MM.1S (cell line): ENCODE data around the gene NGRN.

Experiments used
- DNase-seq: peaks from one replicate; pipeline ENCODE4 v3.0.0-alpha.2; 2015
- H2AFZ ChIP-seq: fragments of 300-600 bp; sonication (generic); 2 replicates; pipeline ENCODE4 v1.6.0; 2016; ENCODE audit warnings: antibody characterized with exemption, low read length
- H3F3A ChIP-seq: fragments of 300-600 bp; sonication (generic); 2 replicates; pipeline ENCODE4 v1.6.1; 2016; ENCODE audit warnings: mild to moderate bottlenecking, antibody characterized with exemption, low read length, moderate library complexity, mixed read lengths; ENCODE audit not compliant: insufficient read depth
- H3K27ac ChIP-seq: fragments of 300-600 bp; sonication (generic); 2 replicates; pipeline ENCODE4 v1.5.1; 2016; ENCODE audit warnings: mild to moderate bottlenecking, low read length
- H3K27me3 ChIP-seq: fragments of 300-600 bp; sonication (generic); replicated peaks from 2 replicates; pipeline ENCODE4 v1.6.0; 2016; ENCODE audit warnings: low read length; ENCODE audit not compliant: insufficient read depth
- H3K36me3 ChIP-seq: fragments of 300-600 bp; sonication (generic); replicated peaks from 2 replicates; pipeline ENCODE4 v1.6.1; 2016; ENCODE audit warnings: mild to moderate bottlenecking, low read length, mixed read lengths; ENCODE audit not compliant: insufficient read depth
- H3K4me1 ChIP-seq: fragments of 300-600 bp; sonication (generic); 2 replicates; pipeline ENCODE4 v1.6.1; 2016; ENCODE audit warnings: low read length, mixed read lengths
- H3K4me2 ChIP-seq: fragments of 300-600 bp; sonication (generic); 2 replicates; pipeline ENCODE4 v1.6.0; 2016; ENCODE audit warnings: low read depth, low read length
- H3K4me3 ChIP-seq: fragments of 300-600 bp; sonication (generic); 2 replicates; pipeline ENCODE4 v1.5.1; 2016; ENCODE audit warnings: low read length, mixed read lengths
- H3K79me2 ChIP-seq: fragments of 300-600 bp; sonication (generic); 2 replicates; pipeline ENCODE4 v1.6.1; 2016; ENCODE audit warnings: mixed run types, low read length, mixed read lengths
- H3K9ac ChIP-seq: fragments of 300-600 bp; sonication (generic); 2 replicates; pipeline ENCODE4 v1.6.1; 2016; ENCODE audit warnings: low read length, mixed read lengths
- H3K9me2 ChIP-seq: fragments of 300-600 bp; sonication (generic); replicated peaks from 2 replicates; pipeline ENCODE4 v1.6.1; 2016; ENCODE audit warnings: mild to moderate bottlenecking, low read length, mixed read lengths; ENCODE audit not compliant: insufficient read depth
- H3K9me3 ChIP-seq: fragments of 300-600 bp; sonication (generic); replicated peaks from 2 replicates; pipeline ENCODE4 v1.6.1; 2016; ENCODE audit warnings: mild to moderate bottlenecking, low read length, mixed read lengths; ENCODE audit not compliant: insufficient read depth
- H4K20me1 ChIP-seq: fragments of 300-600 bp; sonication (generic); 2 replicates; pipeline ENCODE4 v1.6.1; 2016; ENCODE audit warnings: mild to moderate bottlenecking, low read length, moderate library complexity, mixed read lengths; ENCODE audit not compliant: insufficient read depth
- EZH2 ChIP-seq: fragments of 300-600 bp; sonication (generic); optimal IDR thresholded peaks from 2 replicates; pipeline ENCODE3; 2017; ENCODE audit warnings: low read depth, mild to moderate bottlenecking, antibody characterized with exemption, low read length, mixed read lengths
- EZH2phosphoT487 ChIP-seq: fragments of 300-600 bp; sonication (generic); IDR thresholded peaks from 2 replicates; pipeline ENCODE4 v1.6.1; 2018; ENCODE audit warnings: antibody characterized with exemption, low read length
- TF ChIP-seq, protein P1 (sequence below): fragments of 300-600 bp; sonication (generic); IDR thresholded peaks from 2 replicates; pipeline ENCODE4 v1.5.1; 2016; ENCODE audit warnings: antibody characterized with exemption, low read length, mixed read lengths

Gene NGRN, protein sequence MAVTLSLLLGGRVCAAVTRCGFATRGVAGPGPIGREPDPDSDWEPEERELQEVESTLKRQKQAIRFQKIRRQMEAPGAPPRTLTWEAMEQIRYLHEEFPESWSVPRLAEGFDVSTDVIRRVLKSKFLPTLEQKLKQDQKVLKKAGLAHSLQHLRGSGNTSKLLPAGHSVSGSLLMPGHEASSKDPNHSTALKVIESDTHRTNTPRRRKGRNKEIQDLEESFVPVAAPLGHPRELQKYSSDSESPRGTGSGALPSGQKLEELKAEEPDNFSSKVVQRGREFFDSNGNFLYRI

DNA sequence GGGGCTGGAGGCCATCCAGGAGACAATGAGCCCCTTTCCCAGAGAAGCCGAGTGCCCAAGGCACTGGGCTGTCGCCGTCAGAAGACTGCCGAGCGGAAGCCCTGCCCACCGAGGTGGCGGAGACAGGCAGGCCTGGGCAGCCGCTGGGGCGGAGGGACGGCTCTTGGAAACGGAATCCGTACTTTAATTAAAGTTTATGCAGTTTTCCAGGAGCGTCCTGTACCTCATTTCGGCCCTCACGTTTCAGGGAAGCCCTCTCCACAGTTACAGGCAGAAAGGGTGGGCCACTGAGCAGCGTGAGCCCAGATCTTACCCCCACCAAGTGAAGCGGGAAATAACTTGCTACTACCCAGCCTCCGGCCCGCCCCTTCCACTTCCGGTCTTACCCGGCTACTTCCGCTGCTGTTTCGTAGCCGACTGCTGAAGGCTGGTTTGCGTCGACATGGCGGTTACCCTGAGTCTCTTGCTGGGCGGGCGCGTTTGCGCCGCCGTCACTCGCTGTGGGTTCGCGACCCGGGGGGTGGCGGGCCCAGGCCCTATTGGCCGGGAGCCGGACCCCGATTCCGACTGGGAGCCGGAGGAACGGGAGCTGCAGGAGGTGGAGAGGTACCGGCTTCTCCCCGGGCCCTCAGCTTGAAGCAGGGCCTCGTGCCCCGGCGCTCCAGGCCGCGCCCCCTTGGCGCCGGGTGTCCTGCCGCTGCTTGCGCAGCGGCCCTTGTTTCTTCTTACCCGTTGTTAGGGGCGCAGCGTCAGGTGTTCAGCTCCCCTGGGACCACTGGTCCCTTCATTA lies at the start of gene NGRN:
TSS of gene NGRN (plus strand) at position 402 of the 790 bp plus-strand sequence. CDS start at position 443, 41 bp downstream.
- TF ChIP-seq EZH2phosphoT487 (no peak), EZH2 (no peak)
- TF ChIP-seq, protein P1, sequence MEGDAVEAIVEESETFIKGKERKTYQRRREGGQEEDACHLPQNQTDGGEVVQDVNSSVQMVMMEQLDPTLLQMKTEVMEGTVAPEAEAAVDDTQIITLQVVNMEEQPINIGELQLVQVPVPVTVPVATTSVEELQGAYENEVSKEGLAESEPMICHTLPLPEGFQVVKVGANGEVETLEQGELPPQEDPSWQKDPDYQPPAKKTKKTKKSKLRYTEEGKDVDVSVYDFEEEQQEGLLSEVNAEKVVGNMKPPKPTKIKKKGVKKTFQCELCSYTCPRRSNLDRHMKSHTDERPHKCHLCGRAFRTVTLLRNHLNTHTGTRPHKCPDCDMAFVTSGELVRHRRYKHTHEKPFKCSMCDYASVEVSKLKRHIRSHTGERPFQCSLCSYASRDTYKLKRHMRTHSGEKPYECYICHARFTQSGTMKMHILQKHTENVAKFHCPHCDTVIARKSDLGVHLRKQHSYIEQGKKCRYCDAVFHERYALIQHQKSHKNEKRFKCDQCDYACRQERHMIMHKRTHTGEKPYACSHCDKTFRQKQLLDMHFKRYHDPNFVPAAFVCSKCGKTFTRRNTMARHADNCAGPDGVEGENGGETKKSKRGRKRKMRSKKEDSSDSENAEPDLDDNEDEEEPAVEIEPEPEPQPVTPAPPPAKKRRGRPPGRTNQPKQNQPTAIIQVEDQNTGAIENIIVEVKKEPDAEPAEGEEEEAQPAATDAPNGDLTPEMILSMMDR = no peak
- Histone ChIP-seq H4K20me1 (peaks cover 6% of the 10 kb centered on the region; the same call in 1 of the 2 replicates), H3K27ac (peak within 1 kb of the TSS; percentile 81), H2AFZ (peak within 1 kb of the TSS; percentile 88), H3K9ac (peak within 1 kb of the TSS; percentile 90), H3K79me2 (peaks cover 51% of the 10 kb centered on the region), H3F3A (0 out of 2 replicates have a peak, but pooled peaks cover 11% of the 10 kb centered on the region), H3K9me2 (no peaks in the 10 kb centered on the region), H3K9me3 (no peaks in the 10 kb centered on the region), H3K4me3 (peak within 1 kb of the TSS; percentile 84), H3K36me3 (no peaks in the 10 kb centered on the region), H3K4me1 (peaks cover 14% of the 10 kb centered on the region), H3K4me2 (peak within 1 kb of the TSS; percentile 88), H3K27me3 (no peaks in the 10 kb centered on the region)
- peak; percentile 95 for DNase-seq

DNA sequence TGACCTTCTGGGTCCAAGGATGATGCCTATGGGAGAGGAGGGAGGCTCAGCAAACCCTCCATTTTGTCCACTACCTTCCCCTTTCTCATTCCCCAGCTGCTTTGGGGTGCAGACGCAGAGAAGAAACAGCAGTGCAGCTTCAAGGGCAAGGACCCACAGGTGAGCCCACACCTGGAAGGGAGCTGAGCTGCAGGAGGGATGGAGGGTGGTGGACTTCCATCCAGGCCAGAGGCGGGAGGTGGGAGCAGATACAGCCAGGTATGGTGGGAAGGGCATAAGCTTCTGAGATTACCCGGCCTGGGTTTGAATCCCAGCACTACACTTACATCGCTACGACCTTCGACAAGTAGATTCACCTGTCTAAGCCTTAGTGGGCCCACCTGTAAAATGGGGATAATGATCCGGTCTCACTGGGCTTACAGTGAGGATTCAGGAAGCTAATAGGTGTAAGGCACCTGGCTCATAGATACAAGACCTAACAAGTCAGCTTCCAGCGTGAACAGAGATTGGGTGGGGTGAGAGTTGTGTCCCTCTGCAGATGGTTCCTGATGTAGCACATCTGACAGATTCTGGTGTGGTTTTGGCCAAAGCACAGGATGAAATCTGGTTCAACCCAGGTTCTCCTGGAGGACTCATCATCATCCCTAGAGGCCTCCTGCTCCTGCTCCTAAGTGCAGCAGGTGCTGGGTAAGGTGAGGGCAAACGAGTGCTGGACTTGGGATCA lies 47.6 kb upstream of the NGRN start:
- Histone ChIP-seq H3K27me3 (no peaks in the 10 kb centered on the region), H3K9me3 (no peaks in the 10 kb centered on the region), H3K27ac (no peak overlapping the region), H3K4me3 (no peak overlapping the region), H3K4me1 (no peaks in the 10 kb centered on the region), H3K9me2 (no peaks in the 10 kb centered on the region), H3K36me3 (no peaks in the 10 kb centered on the region), H4K20me1 (no peaks in the 10 kb centered on the region), H3F3A (no peaks in the 10 kb centered on the region), H3K4me2 (no peak overlapping the region), H3K9ac (no peak overlapping the region), H3K79me2 (peaks cover 26% of the 10 kb centered on the region), H2AFZ (no peak overlapping the region)
- TF ChIP-seq EZH2phosphoT487 (no peak), EZH2 (no peak)
- TF ChIP-seq, protein P1 = no peak
- no peak for DNase-seq

DNA sequence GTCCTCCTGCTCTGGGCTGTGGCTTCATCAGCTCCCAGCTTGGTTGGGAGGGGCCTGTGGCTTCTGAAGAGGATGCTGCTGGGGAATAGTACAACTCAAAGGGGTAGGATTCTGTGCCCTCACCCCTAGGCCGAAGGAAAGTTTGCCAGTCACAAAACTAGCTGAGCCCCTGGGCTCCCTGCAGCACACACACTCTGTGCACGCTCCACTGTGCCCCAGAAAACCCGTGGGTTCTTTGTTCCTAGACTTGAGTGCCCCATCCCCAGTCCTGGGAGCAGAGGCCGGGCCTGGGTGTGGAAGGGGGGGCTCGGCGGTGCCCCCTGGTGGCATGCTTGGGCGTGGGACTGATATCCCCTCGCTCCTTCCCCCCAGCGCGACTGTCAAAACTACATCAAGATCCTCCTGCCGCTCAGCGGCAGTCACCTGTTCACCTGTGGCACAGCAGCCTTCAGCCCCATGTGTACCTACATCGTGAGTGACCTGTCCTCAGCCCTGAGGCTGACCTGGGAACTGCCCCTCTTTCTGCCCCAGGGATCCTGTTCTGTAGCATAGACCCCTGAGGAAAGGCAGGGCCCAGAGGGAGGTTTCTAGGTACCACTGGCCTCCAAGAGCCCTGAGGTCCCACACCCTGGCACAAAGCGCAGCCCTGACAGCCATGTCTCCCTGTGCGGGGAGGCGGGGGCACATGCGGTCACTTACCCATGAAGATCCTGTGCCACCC lies 45.9 kb upstream of the NGRN start:
- peak; percentile 9 for DNase-seq
- H3K9me3 ChIP-seq = no peaks in the 10 kb centered on the region
- no peaks in the 10 kb centered on the region for H3K36me3 ChIP-seq
- peaks cover 14% of the 10 kb centered on the region for H3K79me2 ChIP-seq
- H3K4me3 ChIP-seq = no peak overlapping the region
- H3F3A ChIP-seq = no peaks in the 10 kb centered on the region
- H2AFZ ChIP-seq = no peak overlapping the region
- H3K4me2 ChIP-seq = no peak overlapping the region
- no peaks in the 10 kb centered on the region for H3K4me1 ChIP-seq
- H3K9ac ChIP-seq = no peak overlapping the region
- no peaks in the 10 kb centered on the region for H3K9me2 ChIP-seq
- TF ChIP-seq, protein P1 = peak; percentile 60
- no peak for TF ChIP-seq EZH2
- TF ChIP-seq EZH2phosphoT487 = no peak
- H3K27me3 ChIP-seq = no peaks in the 10 kb centered on the region
- no peaks in the 10 kb centered on the region for H4K20me1 ChIP-seq
- no peak overlapping the region for H3K27ac ChIP-seq
